GM18870 (cell line): ENCODE data around the gene CDHR3.
A peak's percentile ranks its signal among the peaks of the same experiment; 100 is the strongest.
"Not testable (repeated sequence)": the region's sequence is repeated elsewhere in the genome, so short reads cannot be mapped to it uniquely, and the experiment has no call there.

ENCODE experiments used
- ATAC-seq: cut with Tn5 transposase; IDR thresholded peaks from one replicate; pipeline ENCODE4 v1.9.1; 2021; ENCODE audit warnings: moderate library complexity; ENCODE audit not compliant: unreplicated experiment

The CDHR3 gene

DNA sequence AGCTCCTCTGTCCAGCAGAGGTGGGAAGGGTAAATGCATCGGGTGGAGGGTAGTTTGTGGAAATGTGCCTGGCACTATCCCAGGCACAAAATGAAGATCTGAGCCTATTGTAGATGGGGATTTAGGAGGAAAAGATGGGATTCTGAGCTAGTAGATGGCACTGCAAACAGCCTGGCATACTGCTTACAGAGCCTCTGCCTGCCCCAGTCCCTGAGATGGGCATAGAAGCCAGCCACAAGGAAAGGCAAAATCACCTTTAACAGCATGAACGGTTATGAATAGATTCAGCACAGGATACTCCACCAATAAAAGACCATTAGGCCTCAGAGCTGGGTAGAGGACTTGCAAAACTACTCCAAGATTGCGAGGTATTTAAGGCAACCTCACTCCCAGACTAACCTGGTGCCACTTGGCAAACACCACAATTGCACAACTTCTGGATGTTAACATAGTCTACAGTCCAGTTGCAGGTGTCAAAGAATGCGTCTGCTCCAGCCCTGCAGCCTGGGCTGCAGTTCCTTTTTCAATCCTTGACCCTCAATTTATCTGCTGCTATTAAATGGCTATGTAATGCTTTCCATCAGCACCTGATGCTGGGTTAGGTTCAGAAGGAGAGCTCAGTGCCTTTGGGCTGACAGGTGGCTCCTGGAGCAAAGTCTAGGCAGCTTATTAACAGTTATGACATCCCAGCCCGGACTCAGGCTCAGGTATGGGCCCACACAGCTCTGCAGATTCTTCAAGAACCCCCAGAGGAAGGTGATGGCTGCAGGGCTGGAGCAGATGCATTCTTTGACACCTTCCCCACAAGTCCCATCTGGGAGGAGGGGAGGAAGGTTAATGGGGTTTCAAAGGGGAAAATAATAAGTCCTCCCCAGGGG lies 34.0 kb downstream of the CDHR3 start:
- ATAC-seq: no peak

DNA sequence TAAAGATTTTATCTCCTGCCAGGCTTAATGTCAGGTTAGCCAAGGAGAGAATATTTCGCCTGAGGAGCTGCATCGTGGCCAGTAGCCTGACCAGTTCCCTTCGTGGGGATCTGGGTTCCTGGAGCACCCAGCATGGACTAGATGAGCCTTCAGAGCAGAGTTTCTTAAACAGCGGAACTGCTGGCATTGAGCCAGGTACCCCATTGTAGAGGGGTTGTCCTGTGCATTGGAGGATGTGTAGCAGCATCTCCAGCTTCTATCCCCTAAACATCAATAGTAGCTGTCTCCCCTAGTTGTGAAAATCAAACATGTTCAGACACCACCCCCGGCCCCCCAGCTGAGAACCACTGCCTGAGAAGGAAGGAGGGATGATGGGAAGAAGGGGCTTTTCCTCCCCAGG lies 36.2 kb downstream of the CDHR3 start:
- ATAC-seq: no peak

DNA sequence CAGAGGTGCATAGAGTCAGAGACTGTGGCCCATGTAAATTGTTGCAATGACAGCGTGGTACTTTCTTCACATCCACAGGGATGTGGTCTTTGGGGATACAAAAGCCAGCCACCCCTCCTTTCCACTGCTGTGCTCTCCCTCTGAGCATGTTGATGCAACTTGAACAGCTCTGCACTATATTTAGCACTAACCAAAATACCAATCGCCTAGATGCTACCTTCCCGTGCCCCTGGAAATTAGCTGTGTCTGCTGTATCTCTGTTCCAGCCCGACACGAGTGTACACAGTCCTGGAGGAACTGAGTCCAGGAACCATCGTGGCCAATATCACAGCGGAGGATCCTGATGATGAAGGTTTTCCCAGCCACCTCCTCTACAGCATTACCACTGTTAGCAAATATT lies 38.1 kb downstream of the CDHR3 start:
- ATAC-seq: no peak

DNA sequence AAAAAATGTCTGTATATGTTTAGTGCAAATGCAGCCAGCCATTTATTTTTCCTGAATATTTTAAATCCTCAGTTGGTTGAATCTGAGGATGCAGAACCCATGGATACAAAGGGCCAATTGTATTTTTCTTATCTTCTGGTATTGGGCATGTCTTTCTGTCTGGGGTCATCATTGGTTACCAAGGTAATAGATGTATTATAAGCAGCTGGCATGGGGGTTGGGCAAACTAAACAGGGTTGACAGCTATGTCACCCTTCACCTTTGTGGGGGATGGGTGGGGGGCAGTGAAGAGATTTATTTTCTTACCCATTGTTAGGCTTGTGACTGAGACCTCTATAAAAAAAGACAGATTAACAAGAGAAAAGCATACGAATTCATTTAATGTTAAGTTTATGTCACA lies 38.8 kb downstream of the CDHR3 start:
- ATAC-seq: no peak

DNA sequence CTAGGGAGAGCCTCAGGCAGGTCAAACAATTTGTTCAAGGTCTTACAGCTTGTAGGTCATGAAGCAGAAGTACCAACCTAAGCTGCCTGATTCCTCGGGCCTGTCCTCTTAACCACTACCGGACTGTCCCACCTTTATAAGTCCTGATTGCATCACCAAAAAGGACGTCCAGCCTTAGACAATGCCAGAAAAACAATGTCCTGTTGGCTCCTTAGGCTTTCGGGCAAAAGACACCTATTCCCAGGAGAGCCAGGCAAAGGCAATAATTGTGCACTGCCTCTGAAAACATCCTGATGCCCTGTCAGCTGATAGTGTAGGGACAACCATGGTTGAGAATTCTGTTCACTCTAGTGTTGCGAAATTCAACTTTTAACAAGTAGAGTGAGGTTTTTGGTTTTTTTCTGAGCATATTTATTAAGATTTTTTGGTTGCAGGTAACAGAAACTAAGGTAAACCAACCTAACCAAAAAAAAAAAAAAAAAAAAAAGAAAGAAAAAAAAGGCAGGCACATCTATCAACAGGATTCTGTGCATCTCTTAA lies 40.5 kb downstream of the CDHR3 start:
- no peak for ATAC-seq

DNA sequence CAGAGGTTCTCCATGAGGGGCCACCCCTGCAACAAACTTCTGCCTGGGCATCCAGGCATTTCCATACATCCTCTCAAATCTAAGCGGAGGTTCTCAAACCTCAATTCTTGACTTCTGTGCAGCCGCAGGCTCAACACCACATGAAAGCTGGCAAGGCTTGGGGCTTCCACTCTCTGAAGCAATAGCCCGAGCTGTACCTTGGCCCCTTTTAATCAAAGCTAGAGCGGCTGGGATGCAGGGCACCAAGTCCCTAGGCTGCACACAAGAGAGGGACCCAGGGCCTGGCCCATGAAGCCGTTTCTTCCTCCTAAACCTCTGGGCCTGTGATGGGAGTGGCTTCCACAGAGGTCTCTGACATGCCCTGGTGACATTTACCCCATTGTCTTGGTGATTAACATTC lies 43.8 kb downstream of the CDHR3 start:
- ATAC-seq: no peak

DNA sequence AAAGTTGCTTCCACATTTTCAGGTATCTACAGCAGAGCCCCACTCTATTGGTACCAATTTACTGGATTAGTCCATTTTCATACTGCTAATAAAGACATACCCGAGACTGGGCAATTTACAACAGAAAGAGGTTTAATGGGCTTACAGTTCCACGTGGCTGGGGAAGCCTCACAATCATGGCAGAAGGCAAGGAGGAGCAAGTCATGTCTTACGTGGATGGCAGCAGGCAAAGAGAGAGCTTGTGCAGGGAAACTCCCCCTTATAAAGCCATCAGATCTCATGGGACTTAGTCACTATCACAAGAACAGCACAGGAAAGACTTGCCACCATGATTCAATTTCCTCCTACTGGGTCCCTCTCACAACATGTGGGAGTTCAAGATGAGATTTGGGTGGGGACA lies 44.7 kb downstream of the CDHR3 start:
- not testable (repeated sequence) for ATAC-seq

DNA sequence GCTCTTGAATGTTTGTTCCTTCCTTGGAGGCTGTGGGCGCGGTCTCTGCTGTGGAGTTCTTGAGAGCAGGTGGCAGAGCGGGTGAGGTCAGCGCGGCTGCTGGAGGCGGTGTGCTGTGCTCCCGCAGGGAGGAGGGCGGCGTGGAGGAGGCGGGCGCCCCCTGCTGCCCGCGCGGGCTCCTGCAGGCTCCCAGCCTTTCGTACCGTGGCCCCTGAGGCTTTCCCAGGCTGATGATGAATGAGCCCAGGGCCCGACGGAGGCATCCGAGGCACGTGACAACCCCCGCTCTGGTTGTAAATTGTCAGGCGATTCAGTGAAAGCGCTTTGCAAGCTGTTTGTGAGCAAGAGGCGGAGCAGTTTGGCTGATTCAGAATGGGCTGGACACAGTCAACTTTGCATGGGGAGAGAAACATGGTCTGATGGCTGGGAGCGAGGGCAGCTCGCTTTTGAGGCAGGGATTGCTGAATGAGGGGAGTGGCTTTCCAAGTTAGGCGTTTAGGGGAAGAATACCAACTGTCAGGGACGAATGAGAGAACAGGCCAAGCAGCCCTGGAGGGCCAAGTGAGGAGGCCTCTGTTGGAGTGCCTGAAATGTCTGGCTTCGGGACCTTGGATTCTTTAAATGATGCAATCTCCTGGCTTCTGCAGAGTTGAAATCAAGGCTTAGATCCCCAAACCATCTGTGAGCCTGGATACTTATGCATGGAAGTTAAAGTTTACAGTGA lies 46.6 kb downstream of the CDHR3 start:
- no peak for ATAC-seq

DNA sequence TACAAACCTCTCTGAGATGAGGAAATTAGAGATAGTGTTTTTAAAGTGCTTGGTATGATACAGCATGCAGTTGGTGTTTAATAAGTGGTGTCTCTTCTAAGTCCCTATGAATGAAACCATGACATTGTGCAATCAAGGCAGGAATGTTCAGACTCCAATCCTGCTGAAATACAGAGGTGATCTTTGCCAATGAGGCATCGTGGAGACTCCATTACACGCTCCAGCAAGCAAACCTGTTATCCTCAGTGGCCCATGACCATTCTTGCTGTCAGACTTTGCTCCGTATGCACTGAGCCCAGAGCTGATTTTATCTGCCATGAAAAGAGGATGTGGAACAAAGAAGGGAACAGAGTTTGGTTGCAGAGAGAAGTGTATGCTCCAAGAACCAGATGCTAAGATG lies 47.3 kb downstream of the CDHR3 start:
- ATAC-seq: no peak

DNA sequence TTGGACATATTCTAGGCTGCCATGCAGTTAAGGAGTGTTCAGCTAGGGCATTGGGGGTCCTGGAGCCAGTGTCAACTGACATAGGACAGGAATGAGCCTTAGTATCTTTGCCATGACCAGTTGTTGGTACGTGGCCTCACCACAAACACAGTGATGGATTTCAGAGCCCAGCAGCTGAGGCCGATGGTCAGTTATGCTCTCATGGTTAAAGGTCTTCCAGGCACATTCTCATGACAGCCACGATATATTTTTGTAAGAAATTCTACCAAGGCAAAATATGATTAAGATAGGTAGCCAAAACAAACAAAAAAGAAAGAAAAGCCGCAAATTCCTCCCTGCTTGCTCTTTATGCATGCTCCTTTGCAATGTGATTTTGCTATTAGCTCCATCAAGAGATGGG lies 47.8 kb downstream of the CDHR3 start:
- no peak for ATAC-seq

DNA sequence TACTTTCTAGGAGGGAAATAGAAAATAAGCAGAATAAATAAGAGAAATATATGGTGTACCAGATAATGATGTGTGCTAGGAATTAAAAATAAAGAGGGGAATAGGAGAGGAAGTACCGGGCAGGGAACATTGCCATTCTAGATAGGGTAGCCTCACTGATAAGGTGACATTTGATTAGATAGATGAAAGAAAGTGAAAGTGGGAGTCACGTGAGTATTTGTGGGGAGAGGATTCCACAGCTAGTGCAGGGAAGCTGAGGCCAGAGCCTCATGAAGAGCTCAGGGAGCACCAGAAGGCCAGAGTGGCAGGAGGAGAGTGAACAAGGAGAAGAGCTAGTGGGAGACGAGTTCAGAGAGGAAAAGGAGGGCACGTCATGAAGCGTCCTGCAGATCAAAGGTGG lies 49.1 kb downstream of the CDHR3 start:
- no peak for ATAC-seq

DNA sequence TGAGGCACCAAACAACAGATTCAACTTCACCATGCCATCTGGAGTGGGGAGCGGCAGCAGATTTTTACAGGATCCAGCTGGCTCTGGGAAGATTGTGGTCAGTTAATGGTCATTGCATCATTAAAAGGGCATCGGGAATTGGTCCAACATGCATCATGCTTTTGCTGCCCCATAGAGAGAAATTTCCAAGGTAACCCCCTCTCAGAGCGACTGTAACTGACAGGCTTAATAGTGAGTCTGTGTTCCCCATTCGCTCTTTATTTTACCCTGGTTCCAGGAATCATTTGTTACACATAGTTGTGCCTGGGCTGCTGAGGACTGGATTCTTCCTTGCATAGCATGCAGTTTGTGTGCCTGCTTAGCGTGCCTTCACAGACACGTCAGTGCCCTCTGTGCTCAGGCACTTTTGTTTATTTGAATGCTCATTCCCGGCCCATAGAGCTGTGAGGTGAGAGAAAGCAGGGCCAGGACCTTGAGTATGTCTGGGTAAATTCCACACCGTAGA lies 49.9 kb downstream of the CDHR3 start:
- no peak for ATAC-seq

DNA sequence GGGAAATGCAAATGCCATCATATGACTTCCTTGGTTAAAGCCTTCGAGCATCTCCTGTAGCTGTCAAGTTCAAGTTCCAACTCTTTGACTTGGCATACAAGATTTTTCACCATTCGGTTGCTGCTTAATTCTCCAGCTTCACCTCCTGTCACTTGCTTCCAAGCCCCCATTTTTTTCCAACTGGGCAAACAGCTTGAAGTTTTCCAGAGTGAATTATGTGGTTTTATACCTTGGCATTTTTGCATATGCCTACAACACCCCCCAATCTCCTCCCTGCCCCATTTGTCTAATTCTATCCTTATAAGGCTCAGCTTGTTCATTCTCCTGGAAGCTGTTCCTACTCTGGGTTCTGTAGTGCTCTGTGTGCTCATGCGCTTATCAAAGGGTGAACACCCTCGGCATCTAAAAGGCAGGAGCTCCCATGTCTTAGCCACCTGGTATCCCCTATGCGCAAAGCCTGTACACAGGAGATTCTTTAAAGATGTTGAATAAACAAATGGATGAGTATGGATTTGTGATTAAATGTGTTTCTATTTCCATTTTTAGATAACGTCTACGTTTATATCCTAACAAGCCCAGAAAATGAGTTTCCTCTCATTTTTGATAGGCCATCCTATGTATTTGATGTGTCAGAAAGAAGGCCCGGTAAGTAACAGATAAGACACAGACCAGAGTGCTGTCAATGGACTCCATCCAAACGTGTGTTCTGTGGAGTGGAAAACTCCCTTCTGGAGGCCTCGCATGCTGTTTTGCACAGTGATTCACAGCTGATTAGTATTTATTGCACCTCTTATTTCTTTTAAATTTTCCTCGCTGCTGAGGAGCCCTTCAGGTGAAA lies 52.5 kb downstream of the CDHR3 start:
- ATAC-seq: no peak

DNA sequence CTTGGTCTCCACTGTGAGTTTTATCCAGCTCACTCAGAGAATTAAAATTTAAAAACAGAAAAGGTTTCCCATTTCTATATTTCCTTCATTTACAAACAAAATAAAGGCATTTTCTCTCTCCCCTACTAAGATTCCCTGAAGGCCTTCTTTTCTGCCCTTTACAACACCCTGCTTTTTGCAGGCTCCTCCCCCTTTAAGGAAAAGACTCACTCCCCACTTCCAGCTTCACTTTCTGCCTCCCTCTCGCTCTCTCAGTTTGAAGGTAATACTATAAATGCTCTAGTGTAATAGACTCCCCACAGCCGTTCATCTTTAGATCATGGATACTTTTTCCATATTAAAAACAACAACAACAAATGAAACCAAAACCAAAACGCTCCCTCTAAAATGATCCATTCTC lies 53.3 kb downstream of the CDHR3 start:
- ATAC-seq: no peak

DNA sequence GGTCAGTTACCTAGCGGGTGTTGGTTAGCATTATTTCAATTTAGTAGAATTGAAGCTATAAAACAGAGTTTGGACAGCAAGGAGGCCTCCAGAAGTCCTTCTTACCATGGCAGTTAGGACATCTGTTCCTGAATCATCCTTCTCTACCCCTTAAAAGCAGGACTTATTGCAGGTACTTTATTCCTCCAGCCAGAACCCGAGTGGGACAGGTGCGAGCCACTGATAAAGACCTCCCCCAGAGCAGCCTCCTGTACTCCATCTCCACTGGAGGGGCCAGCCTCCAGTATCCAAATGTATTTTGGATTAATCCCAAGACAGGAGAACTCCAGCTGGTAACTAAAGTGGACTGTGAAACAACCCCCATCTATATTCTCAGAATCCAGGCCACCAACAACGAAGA lies 54.6 kb downstream of the CDHR3 start:
- no peak for ATAC-seq

DNA sequence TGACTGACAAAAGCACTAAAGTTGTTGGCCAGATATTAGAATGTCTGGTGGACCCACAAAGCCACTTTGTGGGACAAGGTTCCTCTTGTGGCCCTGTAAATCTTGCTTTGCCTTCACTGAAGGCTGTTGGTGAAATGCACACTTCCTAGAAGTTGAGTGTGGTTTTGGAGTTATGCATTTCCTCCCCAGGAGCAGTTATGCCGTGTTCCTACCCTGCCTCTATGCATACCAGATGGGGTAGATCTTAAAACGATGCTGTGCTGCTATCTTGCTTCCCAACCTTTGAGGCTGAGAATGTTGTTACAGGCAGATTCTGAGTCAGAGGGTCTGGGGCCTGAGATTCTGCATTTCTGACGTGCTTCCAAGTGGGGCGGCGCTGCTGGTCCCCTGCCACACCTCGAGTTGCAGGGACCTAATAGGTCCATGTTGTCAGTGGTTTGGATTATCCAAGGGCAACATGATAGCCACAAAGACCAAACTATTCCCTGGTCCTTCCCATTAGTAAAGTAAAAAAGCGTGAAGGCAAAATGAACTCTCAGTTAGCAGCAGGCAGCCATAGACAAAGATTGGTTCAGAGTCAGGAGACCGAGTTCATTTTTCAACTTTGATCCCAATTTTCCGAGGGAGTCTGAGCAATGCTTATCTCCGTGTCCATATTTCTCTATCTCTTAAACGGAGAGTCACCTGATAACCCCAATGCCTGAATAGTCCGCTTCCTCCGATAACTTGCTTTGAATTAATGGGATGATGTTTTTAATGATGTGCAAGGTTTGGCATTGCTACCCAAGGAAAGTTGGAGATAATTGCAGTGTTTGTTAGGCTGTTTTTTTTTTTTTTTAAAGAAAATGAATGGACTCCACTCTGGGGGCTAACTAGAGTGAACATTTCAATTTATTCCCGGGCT lies 55.8 kb downstream of the CDHR3 start:
- no peak for ATAC-seq

DNA sequence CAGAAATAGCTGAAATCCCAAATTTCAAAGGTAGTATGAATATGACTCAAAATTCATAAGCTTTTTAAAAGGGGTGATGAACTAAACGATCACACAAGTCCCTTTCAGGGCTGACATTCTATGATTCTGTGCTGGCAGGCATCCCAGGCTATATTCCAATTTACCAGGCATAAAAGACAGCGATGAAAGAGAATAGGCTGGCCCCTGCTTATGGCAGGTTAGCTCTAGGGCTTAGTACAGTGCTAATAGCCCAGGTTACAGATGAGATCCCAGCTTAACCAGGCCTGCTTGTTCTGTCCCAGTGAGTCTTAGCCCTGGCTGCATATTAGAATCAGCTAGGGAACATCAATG lies 56.4 kb downstream of the CDHR3 start:
- ATAC-seq: no peak

DNA sequence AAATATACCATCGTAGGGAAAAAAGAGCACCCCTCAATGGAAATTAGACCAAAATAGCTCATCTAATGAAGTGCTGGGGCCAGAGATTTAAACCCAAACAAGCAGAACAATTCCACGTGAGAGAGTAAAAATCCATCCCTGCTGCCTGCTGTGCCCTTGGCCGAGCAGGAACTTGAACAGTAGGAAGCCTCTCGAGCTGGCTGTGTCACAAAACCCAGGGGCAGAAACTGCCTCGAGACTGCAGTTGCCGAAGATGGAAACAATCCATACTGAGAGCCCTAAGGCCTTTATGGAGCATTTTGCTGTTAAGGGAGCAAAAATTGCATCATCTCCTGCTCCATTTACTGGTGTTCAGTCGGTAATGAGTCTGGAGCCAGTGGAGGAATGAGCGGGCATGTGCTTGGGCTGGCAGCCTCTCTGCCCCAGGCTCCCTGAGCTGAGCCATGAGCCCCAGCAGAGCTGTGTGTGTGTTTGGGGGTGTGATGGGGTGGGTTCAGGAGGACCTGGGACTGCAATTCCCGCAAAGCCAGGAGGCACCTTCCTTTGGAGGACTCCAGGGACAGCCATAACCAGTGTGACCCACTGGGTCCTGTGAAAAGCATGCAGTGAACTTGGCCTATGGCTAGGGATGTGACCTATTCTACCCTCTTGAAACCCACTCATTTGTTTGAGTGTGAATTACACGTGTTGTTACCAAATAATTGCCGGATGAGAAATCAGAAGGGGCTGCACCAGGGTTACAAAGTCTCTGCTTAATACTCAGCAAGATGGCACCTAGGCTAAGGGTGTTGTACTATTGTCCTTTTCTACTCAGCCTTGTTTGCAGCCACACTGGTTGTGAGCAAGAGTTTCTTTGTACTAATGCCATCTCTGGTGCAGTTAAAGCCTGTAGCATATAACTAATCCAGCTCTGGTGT lies 58.3 kb downstream of the CDHR3 start:
- ATAC-seq: no peak

DNA sequence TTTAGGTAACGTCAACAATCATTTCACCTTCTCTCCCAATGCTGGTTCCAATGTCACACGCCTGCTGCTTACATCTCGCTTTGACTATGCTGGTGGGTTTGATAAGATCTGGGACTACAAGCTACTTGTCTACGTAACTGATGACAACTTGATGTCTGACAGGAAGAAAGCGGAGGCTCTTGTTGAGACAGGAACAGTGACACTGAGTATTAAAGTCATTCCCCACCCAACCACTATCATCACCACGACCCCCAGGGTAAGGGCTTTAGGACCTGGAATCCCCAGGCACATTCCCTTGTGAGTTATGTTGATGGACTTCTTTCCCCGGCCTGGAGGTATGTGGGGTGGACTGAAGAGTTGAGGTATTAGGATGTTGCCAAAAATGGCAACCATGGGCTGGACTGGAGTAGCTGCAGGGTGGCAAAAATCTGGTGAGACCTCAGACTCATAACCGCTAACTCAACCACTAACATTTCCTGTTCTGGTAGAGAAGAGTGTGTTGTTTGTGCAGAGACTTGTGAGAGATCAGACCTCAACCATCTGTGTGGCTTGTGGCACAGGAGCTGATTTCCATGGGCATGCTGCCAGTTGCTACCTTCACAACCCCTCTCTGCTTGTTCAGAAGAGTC lies 59.2 kb downstream of the CDHR3 start:
- ATAC-seq: peak; percentile 52
